Cardiac septum (tissue), 1 donor: Measurements from ENCODE around the gene UBE2D2. TPM values are rescaled to one million over a fixed set of nuclear protein-coding genes. Genes with fewer than 3 reads are reported as not detected.

Experiments used
- DNase-seq: peaks from one replicate; pipeline ENCODE4 v3.0.0-alpha.2; 2020; ENCODE audit warnings: low spot score
- intact Hi-C: fragments of 100-400 bp; cut with DNase I; formaldehyde crosslinking; loops from one replicate; pipeline ENCODE4 v1.14.0; 2022
- total RNA-seq: library from RNA; stranded (reverse); fragmentation: NEBNext Ultra II Directional; extraction: Animal tissue kit (Norgen Biotek cat#: 25700); gene quantifications from one replicate; pipeline ENCODE4 v1.2.1, GENCODE V29; 2021
- donor health status: DM: no; HTN: no; CAD: no.

Gene UBE2D2
- total RNA-seq, 1 donor from 2014 or later = 124 TPM

- intact Hi-C loops = no loop called here
- DNase-seq = peak; percentile 73
These were observed 82.0 kb downstream of the UBE2D2 start for GRCh38 chr5:139642891-139643871.

GRCh38 chr5:139644001-139644456 lies 82.9 kb downstream of the UBE2D2 start:
- intact Hi-C loops = no loop called here
- DNase-seq = peak; percentile 53

- intact Hi-C loops = no loop called here
- peak; percentile 6 for DNase-seq
These were observed 83.7 kb downstream of the UBE2D2 start for GRCh38 chr5:139644646-139645429.

- intact Hi-C loops = no loop called here
- DNase-seq = peak; percentile 39
These were observed 84.3 kb downstream of the UBE2D2 start for GRCh38 chr5:139645430-139645871.

GRCh38 chr5:139646111-139646510 lies 85.0 kb downstream of the UBE2D2 start:
- DNase-seq = peak; percentile 56
- intact Hi-C loops = no loop called here

GRCh38 chr5:139646912-139647505 lies 85.9 kb downstream of the UBE2D2 start:
- peak; percentile 63 for DNase-seq
- intact Hi-C loops = loop anchor here (1.0 kb wide), 1 partner anchor 9 kb away; no protein-coding TSS in a partner anchor

GRCh38 chr5:139647506-139648204 lies 86.5 kb downstream of the UBE2D2 start:
- intact Hi-C loops = loop anchor here (1.0 kb wide), 1 partner anchor 9 kb away; no protein-coding TSS in a partner anchor
- DNase-seq = peak; percentile 60

GRCh38 chr5:139648205-139649081 lies 87.3 kb downstream of the UBE2D2 start, which contains the start of gene CXXC5:
Gene CXXC5, plus strand, starts transcription at chr5:139648349. Its CDS starts 32,175 bp downstream, at chr5:139680524.
- intact Hi-C loops = no loop called here
- DNase-seq = peak; percentile 92

- peak; percentile 76 for DNase-seq
- intact Hi-C loops = no loop called here
These were observed 88.2 kb downstream of the UBE2D2 start for GRCh38 chr5:139649082-139649991.

GRCh38 chr5:139650031-139650688 lies 89.0 kb downstream of the UBE2D2 start:
- intact Hi-C loops = loop anchor here (5.0 kb wide), 2 partner anchors 37 to 233 kb away; no protein-coding TSS in a partner anchor

GRCh38 chr5:139650689-139651042 lies 89.5 kb downstream of the UBE2D2 start:
- peak; percentile 74 for DNase-seq
- intact Hi-C loops = loop anchor here (5.0 kb wide), 2 partner anchors 37 to 233 kb away; no protein-coding TSS in a partner anchor

More at GRCh38 chr5:139650031-139650688, 89.0 kb downstream of the UBE2D2 start:
- peak; percentile 75 for DNase-seq

GRCh38 chr5:139651043-139651834 lies 90.1 kb downstream of the UBE2D2 start:
- DNase-seq = peak; percentile 88
- intact Hi-C loops = loop anchor here (5.0 kb wide), 2 partner anchors 36 to 234 kb away; no protein-coding TSS in a partner anchor

GRCh38 chr5:139651853-139652787 lies 91.0 kb downstream of the UBE2D2 start:
- intact Hi-C loops = loop anchor here (5.0 kb wide), 2 partner anchors 35 to 235 kb away; no protein-coding TSS in a partner anchor
- peak; percentile 88 for DNase-seq

- DNase-seq = no peak
- intact Hi-C loops = loop anchor here (5.0 kb wide), 2 partner anchors 34 to 236 kb away; no protein-coding TSS in a partner anchor
These were observed 91.7 kb downstream of the UBE2D2 start for GRCh38 chr5:139652788-139653241.
